HepG2 (cell line): ENCODE results near the gene SLCO4A1. TPM values are rescaled to one million over a fixed set of nuclear protein-coding genes. Genes with fewer than 3 reads are reported as not detected.

Experiments used
- ADNP ChIP-seq: sonication (generic); formaldehyde crosslinking; IDR thresholded peaks from 2 replicates; pipeline ENCODE4 v1.4.0; 2020; ENCODE audit warnings: missing genetic modification reagents
- AGO2 ChIP-seq: fragments of 200-400 bp; formaldehyde crosslinking; optimal IDR thresholded peaks from 2 replicates; pipeline ENCODE3; 2017; ENCODE audit warnings: mild to moderate bottlenecking, low read depth, low read length, moderate library complexity
- AKAP8 ChIP-seq: sonication (generic); formaldehyde crosslinking; IDR thresholded peaks from 2 replicates; pipeline ENCODE4 v1.5.1; 2020; ENCODE audit warnings: mild to moderate bottlenecking, missing genetic modification reagents
- CHD2 ChIP-seq: IDR thresholded peaks from 2 replicates; pipeline ENCODE4 v1.6.1; 2011; ENCODE audit warnings: low read depth, low read length, improper control_type of control experiment
- HDAC2 ChIP-seq: sonication (generic); formaldehyde crosslinking; IDR thresholded peaks from 2 replicates; pipeline ENCODE4 v1.4.0; 2020; ENCODE audit warnings: missing genetic modification reagents
- HIVEP1 ChIP-seq: sonication (generic); formaldehyde crosslinking; IDR thresholded peaks from 2 replicates; pipeline ENCODE4 v1.4.0; 2020; ENCODE audit warnings: mild to moderate bottlenecking, missing genetic modification reagents
- JDP2 ChIP-seq: sonication (generic); formaldehyde crosslinking; IDR thresholded peaks from 2 replicates; pipeline ENCODE4 v1.8.1; 2022; ENCODE audit warnings: missing genetic modification reagents, borderline replicate concordance
- KDM3A ChIP-seq: IDR thresholded peaks from 2 replicates; pipeline ENCODE4 v1.6.1; 2018; ENCODE audit warnings: low read depth, missing compliant biosample characterization
- MAZ ChIP-seq, 2 experiments: sonication (generic) in 1 of 2; formaldehyde crosslinking in 1 of 2; IDR thresholded peaks; 2 replicates each; pipeline versions ENCODE4 v1.5.0 to v1.6.1; 2012 to 2020; ENCODE audit warnings: low read depth in 2 of 2, mild to moderate bottlenecking in 2 of 2, borderline replicate concordance in 1 of 2, improper control_type of control experiment in 1 of 2, low read length in 1 of 2, missing genetic modification reagents in 1 of 2, moderate library complexity in 1 of 2
- NFE2L1 ChIP-seq: sonication (generic); formaldehyde crosslinking; IDR thresholded peaks from 2 replicates; pipeline ENCODE4 v1.4.0; 2020; ENCODE audit warnings: missing genetic modification reagents, mild to moderate bottlenecking, borderline replicate concordance
- NFE2L2 ChIP-seq: fragments of 150-350 bp; IDR thresholded peaks from 2 replicates; pipeline ENCODE4 v1.6.1; 2014; ENCODE audit warnings: low read length
- RNF2 ChIP-seq: fragments of 450-650 bp; conservative IDR thresholded peaks from 2 replicates; pipeline ENCODE4 v1.6.1; 2016; ENCODE audit warnings: low read depth
- THAP11 ChIP-seq: IDR thresholded peaks from 2 replicates; pipeline ENCODE4 v1.6.1; 2016; ENCODE audit warnings: missing biosample characterization, missing genetic modification reagents
- ZFP90 ChIP-seq: sonication (generic); formaldehyde crosslinking; IDR thresholded peaks from 2 replicates; pipeline ENCODE4 v1.8.0; 2022; ENCODE audit warnings: missing genetic modification reagents, mild to moderate bottlenecking, inconsistent platforms, borderline replicate concordance
- ZNF335 ChIP-seq: sonication (generic); formaldehyde crosslinking; IDR thresholded peaks from 2 replicates; pipeline ENCODE4 v1.4.0; 2020; ENCODE audit warnings: missing genetic modification reagents
- ZNF572 ChIP-seq: sonication (generic); formaldehyde crosslinking; IDR thresholded peaks from 2 replicates; pipeline ENCODE4 v1.5.1; 2020; ENCODE audit warnings: mild to moderate bottlenecking, missing genetic modification reagents
- ZNF747 ChIP-seq: sonication (generic); formaldehyde crosslinking; IDR thresholded peaks from 2 replicates; pipeline ENCODE4 v1.8.1; 2023; ENCODE audit warnings: missing genetic modification reagents, mild to moderate bottlenecking, borderline replicate concordance
- ZNF782 ChIP-seq: sonication (generic); formaldehyde crosslinking; IDR thresholded peaks from 2 replicates; pipeline ENCODE4 v1.4.0; 2020; ENCODE audit warnings: missing genetic modification reagents, mild to moderate bottlenecking, borderline replicate concordance
- polyA plus RNA-seq, 8 experiments: library from polyadenylated mRNA; depleted of rRNA in 3 of 8; stranded (reverse) in 7 of 8; unstranded in 1 of 8; fragments of >200 nt; fragmentation: Illumina TruSeq in 4 of 8; extraction: Trizol in 4 of 8; gene quantifications; 2 replicates each; pipeline versions ENCODE4 v1.2.1 to v1.2.3, GENCODE V29; 2011 to 2016; ENCODE audit warnings: low read depth in 4 of 8, missing spikeins in 1 of 8, mixed read lengths in 1 of 8; ENCODE audit not compliant: insufficient read depth in 1 of 8
- total RNA-seq, 5 experiments: library from RNA; depleted of rRNA; stranded (reverse); fragments of >200 nt; fragmentation: Illumina TruSeq; extraction: Trizol; gene quantifications; 2 replicates each; pipeline ENCODE4 v1.2.3, GENCODE V29; 2016; ENCODE audit warnings: low read depth in 1 of 5
- TF ChIP-seq, protein P1 (sequence below): sonication (generic); formaldehyde crosslinking; IDR thresholded peaks from 2 replicates; pipeline ENCODE4 v1.4.0; 2020; ENCODE audit warnings: missing genetic modification reagents, borderline replicate concordance
- TF ChIP-seq, protein P2 (sequence below): sonication (generic); formaldehyde crosslinking; IDR thresholded peaks from 2 replicates; pipeline ENCODE4 v1.8.1; 2022; ENCODE audit warnings: low read depth, mild to moderate bottlenecking, missing genetic modification reagents
- TF ChIP-seq, protein P3 (sequence below): sonication (generic); formaldehyde crosslinking; IDR thresholded peaks from 2 replicates; pipeline ENCODE4 v1.4.0; 2020; ENCODE audit warnings: mild to moderate bottlenecking, low read depth, missing genetic modification reagents
- TF ChIP-seq, protein P4 (sequence below): IDR thresholded peaks from 2 replicates; pipeline ENCODE4 v1.6.1; 2012; ENCODE audit warnings: inconsistent platforms

Gene SLCO4A1
- total and polyA plus RNA-seq, 2 of the 13 experiments (the other 11 are each of a cell fraction or from before 2014, with no cell fraction given), result 55.5 to 112 TPM

DNA sequence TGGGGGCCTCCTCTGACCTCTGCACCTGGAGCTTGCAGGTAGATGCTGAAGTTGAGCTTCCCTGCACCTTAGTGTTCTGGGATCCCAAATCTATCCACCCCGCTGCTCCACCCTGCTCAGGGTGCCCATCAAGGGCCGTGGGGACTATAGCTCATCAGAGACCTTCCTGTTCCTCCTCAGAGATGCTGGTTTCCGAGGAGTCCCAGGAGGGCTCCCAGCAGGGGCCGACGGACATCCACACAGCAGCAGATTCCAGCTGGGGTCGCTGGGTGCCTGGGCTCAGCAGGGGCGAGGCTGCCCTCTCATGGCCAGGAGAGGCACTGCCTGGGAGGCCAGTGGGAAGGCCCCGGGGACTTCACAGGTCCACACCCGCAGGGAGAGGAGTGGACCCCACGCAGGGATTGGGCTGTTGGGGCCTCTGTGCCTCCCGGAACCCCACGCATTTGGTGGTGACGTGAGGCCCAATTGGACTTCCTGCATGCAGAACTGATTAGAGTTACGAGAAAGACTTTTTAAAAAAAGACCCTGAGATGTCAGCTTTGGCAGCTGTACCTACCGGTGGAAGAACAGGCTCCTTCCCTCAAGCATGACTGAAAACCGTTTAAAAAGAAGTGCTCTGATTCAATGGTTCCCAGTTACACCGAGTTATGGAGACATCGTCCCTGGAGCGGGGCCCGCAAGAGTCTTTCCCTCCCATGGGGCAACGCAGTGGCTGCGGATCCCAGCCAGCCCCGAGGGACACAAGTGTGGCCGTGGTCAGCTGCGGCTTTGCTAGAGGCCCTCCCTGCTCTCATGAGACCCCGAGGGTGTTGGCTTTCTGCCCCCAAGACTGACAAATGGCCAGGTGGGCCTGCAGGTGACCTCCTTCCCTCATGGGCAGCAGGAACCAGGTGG lies 25.3 kb upstream of the SLCO4A1 start (continued):
- TF ChIP-seq AGO2, result no peak
- TF ChIP-seq NFE2L1 (CRISPR knock-in tag), result no peak
- no peak for TF ChIP-seq NFE2L2
- TF ChIP-seq, protein P1, sequence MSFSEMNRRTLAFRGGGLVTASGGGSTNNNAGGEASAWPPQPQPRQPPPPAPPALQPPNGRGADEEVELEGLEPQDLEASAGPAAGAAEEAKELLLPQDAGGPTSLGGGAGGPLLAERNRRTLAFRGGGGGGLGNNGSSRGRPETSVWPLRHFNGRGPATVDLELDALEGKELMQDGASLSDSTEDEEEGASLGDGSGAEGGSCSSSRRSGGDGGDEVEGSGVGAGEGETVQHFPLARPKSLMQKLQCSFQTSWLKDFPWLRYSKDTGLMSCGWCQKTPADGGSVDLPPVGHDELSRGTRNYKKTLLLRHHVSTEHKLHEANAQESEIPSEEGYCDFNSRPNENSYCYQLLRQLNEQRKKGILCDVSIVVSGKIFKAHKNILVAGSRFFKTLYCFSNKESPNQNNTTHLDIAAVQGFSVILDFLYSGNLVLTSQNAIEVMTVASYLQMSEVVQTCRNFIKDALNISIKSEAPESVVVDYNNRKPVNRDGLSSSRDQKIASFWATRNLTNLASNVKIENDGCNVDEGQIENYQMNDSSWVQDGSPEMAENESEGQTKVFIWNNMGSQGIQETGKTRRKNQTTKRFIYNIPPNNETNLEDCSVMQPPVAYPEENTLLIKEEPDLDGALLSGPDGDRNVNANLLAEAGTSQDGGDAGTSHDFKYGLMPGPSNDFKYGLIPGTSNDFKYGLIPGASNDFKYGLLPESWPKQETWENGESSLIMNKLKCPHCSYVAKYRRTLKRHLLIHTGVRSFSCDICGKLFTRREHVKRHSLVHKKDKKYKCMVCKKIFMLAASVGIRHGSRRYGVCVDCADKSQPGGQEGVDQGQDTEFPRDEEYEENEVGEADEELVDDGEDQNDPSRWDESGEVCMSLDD (CRISPR knock-in tag), result no peak
- no peak for TF ChIP-seq MAZ (IDR thresholded peaks at IDR 0.05; ENCODE audit: borderline replicate concordance, low read depth, low read length)
- TF ChIP-seq MAZ (CRISPR knock-in tag; IDR thresholded peaks at IDR 0.05; ENCODE audit: low read depth), result peak; percentile 82
- 0 out of 2 replicates have a peak, but pooled peaks have one; percentile 36 for TF ChIP-seq RNF2
- TF ChIP-seq, protein P2, sequence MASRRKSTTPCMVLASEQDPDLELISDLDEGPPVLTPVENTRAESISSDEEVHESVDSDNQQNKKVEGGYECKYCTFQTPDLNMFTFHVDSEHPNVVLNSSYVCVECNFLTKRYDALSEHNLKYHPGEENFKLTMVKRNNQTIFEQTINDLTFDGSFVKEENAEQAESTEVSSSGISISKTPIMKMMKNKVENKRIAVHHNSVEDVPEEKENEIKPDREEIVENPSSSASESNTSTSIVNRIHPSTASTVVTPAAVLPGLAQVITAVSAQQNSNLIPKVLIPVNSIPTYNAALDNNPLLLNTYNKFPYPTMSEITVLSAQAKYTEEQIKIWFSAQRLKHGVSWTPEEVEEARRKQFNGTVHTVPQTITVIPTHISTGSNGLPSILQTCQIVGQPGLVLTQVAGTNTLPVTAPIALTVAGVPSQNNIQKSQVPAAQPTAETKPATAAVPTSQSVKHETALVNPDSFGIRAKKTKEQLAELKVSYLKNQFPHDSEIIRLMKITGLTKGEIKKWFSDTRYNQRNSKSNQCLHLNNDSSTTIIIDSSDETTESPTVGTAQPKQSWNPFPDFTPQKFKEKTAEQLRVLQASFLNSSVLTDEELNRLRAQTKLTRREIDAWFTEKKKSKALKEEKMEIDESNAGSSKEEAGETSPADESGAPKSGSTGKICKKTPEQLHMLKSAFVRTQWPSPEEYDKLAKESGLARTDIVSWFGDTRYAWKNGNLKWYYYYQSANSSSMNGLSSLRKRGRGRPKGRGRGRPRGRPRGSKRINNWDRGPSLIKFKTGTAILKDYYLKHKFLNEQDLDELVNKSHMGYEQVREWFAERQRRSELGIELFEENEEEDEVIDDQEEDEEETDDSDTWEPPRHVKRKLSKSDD (CRISPR knock-in tag), result no peak; the same call in 1 of the 2 replicates
- TF ChIP-seq ZNF572 (CRISPR knock-in tag), result peak; percentile 83; the same call in 1 of the 2 replicates
- TF ChIP-seq, protein P3, sequence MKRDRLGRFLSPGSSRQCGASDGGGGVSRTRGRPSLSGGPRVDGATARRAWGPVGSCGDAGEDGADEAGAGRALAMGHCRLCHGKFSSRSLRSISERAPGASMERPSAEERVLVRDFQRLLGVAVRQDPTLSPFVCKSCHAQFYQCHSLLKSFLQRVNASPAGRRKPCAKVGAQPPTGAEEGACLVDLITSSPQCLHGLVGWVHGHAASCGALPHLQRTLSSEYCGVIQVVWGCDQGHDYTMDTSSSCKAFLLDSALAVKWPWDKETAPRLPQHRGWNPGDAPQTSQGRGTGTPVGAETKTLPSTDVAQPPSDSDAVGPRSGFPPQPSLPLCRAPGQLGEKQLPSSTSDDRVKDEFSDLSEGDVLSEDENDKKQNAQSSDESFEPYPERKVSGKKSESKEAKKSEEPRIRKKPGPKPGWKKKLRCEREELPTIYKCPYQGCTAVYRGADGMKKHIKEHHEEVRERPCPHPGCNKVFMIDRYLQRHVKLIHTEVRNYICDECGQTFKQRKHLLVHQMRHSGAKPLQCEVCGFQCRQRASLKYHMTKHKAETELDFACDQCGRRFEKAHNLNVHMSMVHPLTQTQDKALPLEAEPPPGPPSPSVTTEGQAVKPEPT (CRISPR knock-in tag), result peak; percentile 22; the same call in 1 of the 2 replicates
- TF ChIP-seq ZFP90 (CRISPR knock-in tag), result peak; percentile 76; the same call in 1 of the 2 replicates
- no peak for TF ChIP-seq ZNF335 (CRISPR knock-in tag)
- no peak for TF ChIP-seq HIVEP1 (CRISPR knock-in tag)
- TF ChIP-seq ADNP (CRISPR knock-in tag), result no peak
- TF ChIP-seq ZNF747 (CRISPR knock-in tag), result peak; percentile 54; the same call in 1 of the 2 replicates
- no peak for TF ChIP-seq JDP2 (CRISPR knock-in tag)
- 0 out of 2 replicates have a peak, but pooled peaks have one; percentile 39 for TF ChIP-seq HDAC2 (CRISPR knock-in tag)
- TF ChIP-seq ZNF782, result no peak
- TF ChIP-seq THAP11 (CRISPR knock-in tag), result no peak; the same call in 1 of the 2 replicates
- TF ChIP-seq CHD2, result no peak
- TF ChIP-seq KDM3A (CRISPR knock-in tag), result peak; percentile 93
- TF ChIP-seq AKAP8 (CRISPR knock-in tag), result no peak
- TF ChIP-seq, protein P4, sequence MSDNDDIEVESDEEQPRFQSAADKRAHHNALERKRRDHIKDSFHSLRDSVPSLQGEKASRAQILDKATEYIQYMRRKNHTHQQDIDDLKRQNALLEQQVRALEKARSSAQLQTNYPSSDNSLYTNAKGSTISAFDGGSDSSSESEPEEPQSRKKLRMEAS, result peak; percentile 21; the same call in 1 of the 2 replicates
